GM20431 (cell line): ENCODE results near the gene ULK4.
"Not testable (repeated sequence)": the region's sequence is repeated elsewhere in the genome, so short reads cannot be mapped to it uniquely, and the experiment has no call there.

ENCODE experiments used
- in situ Hi-C: fragments of 300-500 bp; cut with MseI, MboI; formaldehyde crosslinking; loops from one replicate; pipeline ENCODE4 v1.15.0; 2020; ENCODE audit warnings: low sequenced_read_pairs; ENCODE audit not compliant: unreplicated experiment

ULK4 gene

GRCh38 chr3:41794748-41795589, 166.9 kb downstream of the ULK4 start:
- in situ Hi-C loops = no loop called here

GRCh38 chr3:41792806-41793205, 169.1 kb downstream of the ULK4 start:
- in situ Hi-C loops = no loop called here

- in situ Hi-C loops = no loop called here
Measured at GRCh38 chr3:41769106-41769505, 192.8 kb downstream of the ULK4 start.

GRCh38 chr3:41768363-41768762, 193.5 kb downstream of the ULK4 start:
- in situ Hi-C loops = no loop called here

GRCh38 chr3:41762867-41763266, 199.0 kb downstream of the ULK4 start:
- in situ Hi-C loops = not testable (repeated sequence)

- in situ Hi-C loops = no loop called here
Measured at GRCh38 chr3:41753651-41754050, 208.3 kb downstream of the ULK4 start.

GRCh38 chr3:41751597-41751996, 210.3 kb downstream of the ULK4 start:
- in situ Hi-C loops = no loop called here

- in situ Hi-C loops = no loop called here
Measured at GRCh38 chr3:41749988-41750387, 211.9 kb downstream of the ULK4 start.

GRCh38 chr3:41746215-41746614, 215.7 kb downstream of the ULK4 start:
- in situ Hi-C loops = no loop called here

- in situ Hi-C loops = no loop called here
Measured at GRCh38 chr3:41742121-41742520, 219.8 kb downstream of the ULK4 start.

GRCh38 chr3:41740374-41740886, 221.5 kb downstream of the ULK4 start:
- in situ Hi-C loops = no loop called here

- in situ Hi-C loops = no loop called here
Measured at GRCh38 chr3:41726891-41727290, 235.0 kb downstream of the ULK4 start.

- in situ Hi-C loops = no loop called here
Measured at GRCh38 chr3:41717641-41718040, 244.3 kb downstream of the ULK4 start.

- in situ Hi-C loops = no loop called here
Measured at GRCh38 chr3:41716471-41716870, 245.4 kb downstream of the ULK4 start.

GRCh38 chr3:41715376-41715775, 246.5 kb downstream of the ULK4 start:
- in situ Hi-C loops = no loop called here

- in situ Hi-C loops = no loop called here
Measured at GRCh38 chr3:41711651-41712050, 250.3 kb downstream of the ULK4 start.

- in situ Hi-C loops = no loop called here
Measured at GRCh38 chr3:41710646-41711388, 251.1 kb downstream of the ULK4 start.

- in situ Hi-C loops = not testable (repeated sequence)
Measured at GRCh38 chr3:41709213-41709612, 252.7 kb downstream of the ULK4 start.

GRCh38 chr3:41708176-41708575, 253.7 kb downstream of the ULK4 start:
- in situ Hi-C loops = no loop called here

- in situ Hi-C loops = no loop called here
Measured at GRCh38 chr3:41705893-41706292, 256.0 kb downstream of the ULK4 start.

GRCh38 chr3:41701191-41701698, 260.7 kb downstream of the ULK4 start:
- in situ Hi-C loops = no loop called here
